COLO829 (cell line): ENCODE data around the gene POLR1A.

Experiments used
- DNase-seq: peaks from one replicate; pipeline ENCODE4 v3.0.0; 2012; ENCODE audit warnings: low spot score

The POLR1A gene

GRCh38 chr2:86097114-86097896, 8.4 kb downstream of the POLR1A start:
- DNase-seq, result no peak

GRCh38 chr2:86094229-86094628, 11.5 kb downstream of the POLR1A start:
- no peak for DNase-seq

GRCh38 chr2:86087936-86088850, 17.5 kb downstream of the POLR1A start:
- no peak for DNase-seq

GRCh38 chr2:86082756-86083155, 22.9 kb downstream of the POLR1A start:
- DNase-seq, result no peak

GRCh38 chr2:86081724-86082123, 24.0 kb downstream of the POLR1A start:
- DNase-seq, result no peak

GRCh38 chr2:86079981-86080911, 25.4 kb downstream of the POLR1A start:
- peak; percentile 34 for DNase-seq

- no peak for DNase-seq
Observed at GRCh38 chr2:86078774-86079545, 26.7 kb downstream of the POLR1A start.

- DNase-seq, result no peak
Observed at GRCh38 chr2:86075886-86076285, 29.8 kb downstream of the POLR1A start.

GRCh38 chr2:86074811-86075210, 30.9 kb downstream of the POLR1A start:
- DNase-seq, result no peak

GRCh38 chr2:86074256-86074655, 31.4 kb downstream of the POLR1A start:
- no peak for DNase-seq

GRCh38 chr2:86073225-86073624, 32.5 kb downstream of the POLR1A start:
- DNase-seq, result no peak

- peak; percentile 26 for DNase-seq
Observed at GRCh38 chr2:86072271-86072858, 33.3 kb downstream of the POLR1A start.

- DNase-seq, result no peak
Observed at GRCh38 chr2:86070868-86071267, 34.8 kb downstream of the POLR1A start.

GRCh38 chr2:86069783-86070339, 35.8 kb downstream of the POLR1A start:
- no peak for DNase-seq

GRCh38 chr2:86069091-86069685, 36.5 kb downstream of the POLR1A start:
- no peak for DNase-seq

GRCh38 chr2:86068648-86069047, 37.0 kb downstream of the POLR1A start:
- no peak for DNase-seq

- no peak for DNase-seq
Observed at GRCh38 chr2:86068136-86068588, 37.5 kb downstream of the POLR1A start.

GRCh38 chr2:86066915-86067314, 38.8 kb downstream of the POLR1A start:
- no peak for DNase-seq

- no peak for DNase-seq
Observed at GRCh38 chr2:86066007-86066578, 39.6 kb downstream of the POLR1A start.

GRCh38 chr2:86065512-86065911, 40.2 kb downstream of the POLR1A start:
- DNase-seq, result no peak
